HepG2 (cell line): ENCODE results near the gene MB21D2.

ENCODE experiments used
- NR1H2 ChIP-seq: sonication (generic); formaldehyde crosslinking; IDR thresholded peaks from 2 replicates; pipeline ENCODE4 v1.8.1; 2022; ENCODE audit warnings: low read depth, missing genetic modification reagents, borderline replicate concordance
- TF ChIP-seq, protein P1 (sequence below): sonication (generic); IDR thresholded peaks from 2 replicates; pipeline ENCODE4 v1.6.1; 2016; ENCODE audit warnings: low read depth, borderline replicate concordance
- TF ChIP-seq, protein P2 (sequence below): sonication (generic); formaldehyde crosslinking; IDR thresholded peaks from 2 replicates; pipeline ENCODE4 v1.4.0; 2020; ENCODE audit warnings: missing genetic modification reagents
- TF ChIP-seq, protein P3 (sequence below): IDR thresholded peaks from 2 replicates; pipeline ENCODE4 v1.6.1; 2012; ENCODE audit warnings: inconsistent platforms

DNA sequence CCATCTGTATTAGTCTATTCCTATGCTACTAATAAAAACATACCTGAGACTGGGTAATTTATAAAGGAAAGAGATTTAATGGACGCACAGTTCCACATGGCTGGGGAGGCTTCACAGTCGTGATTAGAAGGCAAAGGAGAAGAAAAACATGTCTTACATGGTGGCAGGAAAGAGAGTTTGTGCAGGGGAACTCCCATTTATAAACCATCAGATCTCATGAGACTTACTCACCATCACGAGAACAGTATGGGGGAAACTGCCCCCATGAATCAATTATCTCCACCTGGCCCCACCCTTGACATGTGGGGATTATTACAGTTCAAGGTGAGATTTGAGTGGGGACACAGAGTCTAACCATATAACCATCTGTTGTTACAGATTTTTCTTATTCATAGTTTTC lies 42.1 kb upstream of the MB21D2 start:
- TF ChIP-seq, protein P1, sequence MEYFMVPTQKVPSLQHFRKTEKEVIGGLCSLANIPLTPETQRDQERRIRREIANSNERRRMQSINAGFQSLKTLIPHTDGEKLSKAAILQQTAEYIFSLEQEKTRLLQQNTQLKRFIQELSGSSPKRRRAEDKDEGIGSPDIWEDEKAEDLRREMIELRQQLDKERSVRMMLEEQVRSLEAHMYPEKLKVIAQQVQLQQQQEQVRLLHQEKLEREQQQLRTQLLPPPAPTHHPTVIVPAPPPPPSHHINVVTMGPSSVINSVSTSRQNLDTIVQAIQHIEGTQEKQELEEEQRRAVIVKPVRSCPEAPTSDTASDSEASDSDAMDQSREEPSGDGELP: no peak
- no peak for TF ChIP-seq NR1H2 (CRISPR knock-in tag)
- TF ChIP-seq, protein P2, sequence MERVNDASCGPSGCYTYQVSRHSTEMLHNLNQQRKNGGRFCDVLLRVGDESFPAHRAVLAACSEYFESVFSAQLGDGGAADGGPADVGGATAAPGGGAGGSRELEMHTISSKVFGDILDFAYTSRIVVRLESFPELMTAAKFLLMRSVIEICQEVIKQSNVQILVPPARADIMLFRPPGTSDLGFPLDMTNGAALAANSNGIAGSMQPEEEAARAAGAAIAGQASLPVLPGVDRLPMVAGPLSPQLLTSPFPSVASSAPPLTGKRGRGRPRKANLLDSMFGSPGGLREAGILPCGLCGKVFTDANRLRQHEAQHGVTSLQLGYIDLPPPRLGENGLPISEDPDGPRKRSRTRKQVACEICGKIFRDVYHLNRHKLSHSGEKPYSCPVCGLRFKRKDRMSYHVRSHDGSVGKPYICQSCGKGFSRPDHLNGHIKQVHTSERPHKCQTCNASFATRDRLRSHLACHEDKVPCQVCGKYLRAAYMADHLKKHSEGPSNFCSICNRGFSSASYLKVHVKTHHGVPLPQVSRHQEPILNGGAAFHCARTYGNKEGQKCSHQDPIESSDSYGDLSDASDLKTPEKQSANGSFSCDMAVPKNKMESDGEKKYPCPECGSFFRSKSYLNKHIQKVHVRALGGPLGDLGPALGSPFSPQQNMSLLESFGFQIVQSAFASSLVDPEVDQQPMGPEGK (CRISPR knock-in tag): no peak
- TF ChIP-seq, protein P3, sequence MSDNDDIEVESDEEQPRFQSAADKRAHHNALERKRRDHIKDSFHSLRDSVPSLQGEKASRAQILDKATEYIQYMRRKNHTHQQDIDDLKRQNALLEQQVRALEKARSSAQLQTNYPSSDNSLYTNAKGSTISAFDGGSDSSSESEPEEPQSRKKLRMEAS: no peak
